Lung (tissue), 12 donors: ENCODE data around the gene TFDP1. TPM values are rescaled to one million over a fixed set of nuclear protein-coding genes. Genes with fewer than 3 reads are reported as not detected.
"Not testable (repeated sequence)": the region's sequence is repeated elsewhere in the genome, so short reads cannot be mapped to it uniquely, and the experiment has no call there.

Experiments used
- ATAC-seq: fragments of 200-7000 bp; cut with Tn5 transposase; one replicate; pipeline ENCODE4 v1.9.1; 2020; ENCODE audit warnings: moderate number of reproducible peaks; ENCODE audit not compliant: insufficient read depth, low FRiP score
- DNase-seq, 3 donors: peaks; one replicate each; pipeline ENCODE4 v3.0.0-alpha.2; 2013 to 2017
- H3K27ac ChIP-seq, 2 donors: one replicate each; pipeline ENCODE4 v1.5.1; 2013; ENCODE audit warnings: mild to moderate bottlenecking in 2 of 2, moderate library complexity in 2 of 2, control low read depth in 1 of 2, inconsistent platforms in 1 of 2, low read depth in 1 of 2, low read length in 1 of 2
- H3K27me3 ChIP-seq, 3 donors: one replicate each; pipeline ENCODE4 v1.5.1; 2013; ENCODE audit warnings: low read length in 2 of 3; ENCODE audit not compliant: control insufficient read depth in 3 of 3, insufficient read depth in 3 of 3
- H3K36me3 ChIP-seq, 4 donors: one replicate each; pipeline ENCODE4 v1.5.1; 2013; ENCODE audit warnings: low read length in 4 of 4, mild to moderate bottlenecking in 1 of 4, moderate library complexity in 1 of 4; ENCODE audit not compliant: control insufficient read depth in 4 of 4, insufficient read depth in 4 of 4
- H3K4me1 ChIP-seq, 5 donors: one replicate each; pipeline ENCODE4 v1.5.1; 2013; ENCODE audit warnings: low read length in 5 of 5, mild to moderate bottlenecking in 2 of 5, moderate library complexity in 1 of 5; ENCODE audit not compliant: control insufficient read depth in 5 of 5, insufficient read depth in 5 of 5
- H3K4me3 ChIP-seq: one replicate; pipeline ENCODE4 v1.5.1; 2013; ENCODE audit warnings: mild to moderate bottlenecking, control low read depth, moderate library complexity
- H3K9ac ChIP-seq, 2 donors: one replicate each; pipeline ENCODE4 v1.5.1; 2013; ENCODE audit warnings: low read length in 2 of 2, control low read depth in 1 of 2; ENCODE audit not compliant: insufficient read depth in 1 of 2
- H3K9me3 ChIP-seq, 4 donors: one replicate each; pipeline ENCODE4 v1.5.1; 2013; ENCODE audit warnings: low read length in 3 of 4, mild to moderate bottlenecking in 1 of 4, moderate library complexity in 1 of 4; ENCODE audit not compliant: control insufficient read depth in 4 of 4, insufficient read depth in 3 of 4
- CTCF ChIP-seq: IDR thresholded peaks from 2 replicates; pipeline ENCODE4 v1.5.1; 2012; ENCODE audit warnings: mild to moderate bottlenecking; ENCODE audit errors: control extremely low read depth, extremely low read depth
- whole genome bisulfite sequencing, 2 donors: extraction: QIAGEN DNeasy Blood & Tissue Kit; methylation state at CpG; one replicate each; pipeline ENCODE4 v1.1.7; 2013; 5-methylcytosine and 5-hydroxymethylcytosine counted together
- polyA plus RNA-seq, 2 donors: library from polyadenylated mRNA; stranded (reverse); fragments of 200-250 nt; gene quantifications; one replicate each; pipeline ENCODE4 v1.2.1, GENCODE V29; 2013
- total RNA-seq, 2 donors: library from RNA; depleted of rRNA in 1 of 2; stranded (reverse); fragments of >200 nt in 1 of 2; gene quantifications; one replicate each; pipeline ENCODE4 v1.2.1, GENCODE V29; 2014 to 2021
- donor health status: control.
- donor health status: control.
- donor health status: Bipolar disorder and iron deficiency.
- donor health status: healthy.
- donor health status: DM: yes; HTN: yes; CAD: no.

TFDP1 gene
- total and polyA plus RNA-seq, 4 donors, result 19.6 to 44.2 (median 40.3) TPM

GRCh38 chr13:113617961-113618360 is 33.4 kb downstream of the TFDP1 start:
- H3K27me3 ChIP-seq, result no peaks in the 10 kb centered on the region
- no peak overlapping the region for H3K4me3 ChIP-seq
- H3K36me3 ChIP-seq, result peaks cover 0 to 10% (median 7%) of the 10 kb centered on the region in 4 donors
- WGBS, 2 donors, result 96 to 98% methylated on average over 5 of the region's 5 CpGs
- TF ChIP-seq CTCF, result no peak
- H3K27ac ChIP-seq, result no peak overlapping the region
- no peak overlapping the region for H3K9ac ChIP-seq
- H3K4me1 ChIP-seq, result peaks cover 0 to 4% (median 1%) of the 10 kb centered on the region in 5 donors
- no peaks in the 10 kb centered on the region for H3K9me3 ChIP-seq
- no peak for ATAC-seq
- no peak for DNase-seq

DNA sequence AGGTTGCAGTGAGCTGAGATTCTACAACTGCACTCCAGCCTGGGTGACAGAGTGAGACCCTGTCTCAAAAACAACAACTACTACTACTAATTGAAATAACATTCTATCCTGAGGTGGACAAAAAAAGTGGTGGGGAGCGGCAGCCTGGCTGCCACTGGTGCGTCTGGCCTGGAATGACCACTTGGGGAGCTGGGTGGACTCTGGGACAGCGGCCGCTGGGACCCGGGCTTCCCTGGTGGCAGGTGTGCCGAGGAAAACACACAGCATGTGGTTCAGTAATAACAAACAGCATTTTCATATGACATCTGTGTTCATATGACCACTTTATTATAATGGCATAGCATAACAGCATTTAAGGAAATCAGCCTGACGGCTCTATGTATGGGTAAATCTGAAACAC is 33.9 kb downstream of the TFDP1 start:
- H3K4me3 ChIP-seq, result no peak overlapping the region
- H3K4me1 ChIP-seq, result peaks cover 0 to 4% (median 1%) of the 10 kb centered on the region in 5 donors
- no peak for TF ChIP-seq CTCF
- 95 to 97% methylated on average over 7 of the region's 7 CpGs for WGBS, 2 donors
- DNase-seq, result no peak
- no peak overlapping the region for H3K27ac ChIP-seq
- H3K27me3 ChIP-seq, result no peaks in the 10 kb centered on the region
- H3K9ac ChIP-seq, result no peak overlapping the region
- H3K9me3 ChIP-seq, result no peaks in the 10 kb centered on the region
- no peak for ATAC-seq
- peaks cover 0 to 9% (median 8%) of the 10 kb centered on the region in 4 donors for H3K36me3 ChIP-seq

DNA sequence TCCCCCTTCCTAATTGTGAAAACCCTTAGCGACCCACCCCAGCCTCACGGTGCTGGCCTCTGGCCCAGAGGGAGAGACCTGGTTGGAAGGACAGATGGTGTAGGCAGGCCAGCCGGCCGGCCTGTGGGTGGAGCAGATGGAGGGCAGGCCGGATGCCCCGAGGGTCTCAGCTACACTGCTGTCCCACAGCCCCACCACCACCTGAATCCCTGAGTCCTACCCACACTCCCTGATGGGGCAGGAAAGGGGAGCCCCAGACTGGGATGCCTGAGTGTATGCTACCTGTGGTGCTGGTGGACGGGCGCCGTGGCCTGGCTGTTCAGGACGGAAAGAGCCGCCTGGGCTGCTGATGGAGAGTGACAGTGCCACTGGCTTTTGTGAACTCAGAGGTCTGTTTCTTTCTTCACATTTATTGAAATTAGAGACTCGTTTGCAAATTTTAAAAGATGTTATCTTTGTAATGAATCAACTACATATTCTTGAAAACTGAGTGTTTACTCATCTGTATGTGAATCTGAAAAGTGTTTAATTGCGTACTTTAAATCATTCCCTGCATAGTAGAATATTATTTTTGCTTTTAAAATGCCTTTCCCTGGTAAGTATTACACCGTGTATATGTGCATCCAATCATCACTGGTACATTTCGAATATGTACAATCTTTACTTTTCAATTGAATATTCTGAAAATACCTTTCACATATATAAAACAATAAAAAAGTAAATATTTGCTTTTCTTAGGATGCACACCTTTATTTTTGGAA is 35.7 kb downstream of the TFDP1 start:
- peaks cover 0 to 12% (median 8%) of the 10 kb centered on the region in 4 donors for H3K36me3 ChIP-seq
- no peaks in the 10 kb centered on the region for H3K9me3 ChIP-seq
- WGBS, 2 donors, result 83 to 90% methylated on average over 15 of the region's 15 CpGs
- no peaks in the 10 kb centered on the region for H3K27me3 ChIP-seq
- ATAC-seq (no peak), DNase-seq (no peak)
- TF ChIP-seq CTCF, result no peak
- H3K4me3 ChIP-seq, result no peak overlapping the region
- peaks cover 0 to 4% (median 1%) of the 10 kb centered on the region in 5 donors for H3K4me1 ChIP-seq
- no peak overlapping the region for H3K27ac ChIP-seq
- no peak overlapping the region for H3K9ac ChIP-seq

DNA sequence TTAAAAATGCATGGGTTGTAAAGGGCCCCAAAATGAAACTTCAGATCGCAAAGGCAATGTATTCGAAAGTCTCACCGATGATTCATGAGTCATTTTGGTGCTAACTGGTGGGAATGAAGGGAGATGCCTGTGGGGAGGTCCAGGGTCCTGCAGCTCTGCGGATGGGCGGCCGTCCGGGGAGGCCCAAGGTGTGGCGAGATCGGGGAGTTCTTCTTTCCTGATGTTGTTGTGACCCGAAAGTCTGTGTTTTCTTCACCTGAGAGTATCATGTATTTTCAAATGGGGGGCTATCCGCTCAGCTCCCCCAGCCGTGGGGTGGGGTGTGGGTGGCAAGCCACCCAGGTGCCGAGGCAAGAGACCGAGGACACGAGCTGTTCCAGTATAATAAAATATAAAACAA is 36.5 kb downstream of the TFDP1 start:
- Histone ChIP-seq H3K9ac (no peak overlapping the region), H3K4me3 (no peak overlapping the region), H3K36me3 (peaks cover 0 to 12% (median 8%) of the 10 kb centered on the region in 4 donors), H3K27ac (no peak overlapping the region), H3K27me3 (no peaks in the 10 kb centered on the region), H3K4me1 (peaks cover 0 to 9% (median 1%) of the 10 kb centered on the region in 5 donors), H3K9me3 (no peaks in the 10 kb centered on the region)
- WGBS, 2 donors, result 97 to 99% methylated on average over 15 of the region's 15 CpGs
- DNase-seq (no peak), ATAC-seq (no peak)
- no peak for TF ChIP-seq CTCF

DNA sequence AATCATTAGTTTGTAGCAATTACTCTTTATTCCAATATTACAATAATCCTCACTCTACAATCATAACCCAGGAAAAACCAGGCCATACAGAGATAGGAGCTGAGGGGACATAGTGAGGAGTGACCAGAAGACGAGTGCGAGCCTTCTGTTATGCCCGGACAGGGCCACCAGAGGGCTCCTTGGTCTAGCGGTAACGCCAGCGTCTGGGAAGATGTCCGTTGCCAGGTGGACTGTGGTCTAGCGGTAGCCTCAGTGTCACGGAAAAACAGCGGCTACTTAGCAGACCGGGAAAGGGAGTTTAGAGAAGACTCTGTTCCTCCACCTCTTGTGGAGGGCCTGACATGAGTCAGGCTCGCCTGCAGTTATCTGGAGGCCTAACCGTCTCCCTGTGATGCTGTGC is 36.9 kb downstream of the TFDP1 start:
- H3K27me3 ChIP-seq, H3K9ac ChIP-seq, H3K9me3 ChIP-seq, H3K4me3 ChIP-seq, DNase-seq, ATAC-seq, H3K27ac ChIP-seq: not testable (repeated sequence)
- WGBS, 2 donors, result 88 to 90% methylated on average over 13 of the region's 13 CpGs
- peaks cover 0 to 12% (median 8%) of the 10 kb centered on the region in 4 donors for H3K36me3 ChIP-seq
- peaks cover 0 to 14% (median 0%) of the 10 kb centered on the region in 5 donors for H3K4me1 ChIP-seq
